GM18507 (cell line): ENCODE measurements around the gene ITIH1.

ENCODE experiments used
- DNase-seq: peaks from one replicate; pipeline ENCODE4 v3.0.0; 2011; ENCODE audit warnings: low read depth; ENCODE audit not compliant: insufficient read length; ENCODE audit errors: extremely low spot score
- FAIRE-seq: peaks from 2 replicates; lab custom pipeline; 2011; peaks lifted over from hg19 to GRCh38; lab: Jason Lieb, UNC

ITIH1 gene

GRCh38 chr3:52805270-52806039, 28.1 kb downstream of the ITIH1 start:
- DNase-seq: no peak
- no peak for FAIRE-seq

DNA sequence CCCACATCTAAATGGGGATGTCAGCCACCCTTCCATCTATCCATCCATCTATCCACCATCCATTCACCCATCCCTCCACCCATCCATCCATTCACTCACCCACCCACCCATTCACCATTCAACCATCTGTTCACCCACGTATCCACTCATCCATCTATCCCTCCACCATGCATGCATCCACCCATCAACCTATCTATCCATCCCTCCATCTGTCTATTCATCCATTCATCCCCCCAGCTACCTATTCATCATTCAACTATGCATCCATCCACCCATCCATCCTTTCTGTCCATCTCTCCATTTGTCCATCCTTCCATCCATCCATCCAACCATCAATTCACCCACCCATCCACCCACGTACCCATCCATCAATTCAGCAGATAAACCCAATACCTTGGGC, 31.8 kb downstream of the ITIH1 start:
- DNase-seq: no peak
- no peak for FAIRE-seq

GRCh38 chr3:52809662-52810377, 32.4 kb downstream of the ITIH1 start:
- DNase-seq: no peak
- no peak for FAIRE-seq

GRCh38 chr3:52810923-52811322, 33.5 kb downstream of the ITIH1 start:
- DNase-seq (no peak), FAIRE-seq (no peak)

GRCh38 chr3:52811452-52812011, 34.1 kb downstream of the ITIH1 start:
- DNase-seq (no peak), FAIRE-seq (no peak)

GRCh38 chr3:52813810-52814209, 36.4 kb downstream of the ITIH1 start:
- DNase-seq (no peak), FAIRE-seq (no peak)

GRCh38 chr3:52816199-52816598, 38.8 kb downstream of the ITIH1 start:
- DNase-seq: no peak
- FAIRE-seq: no peak

DNA sequence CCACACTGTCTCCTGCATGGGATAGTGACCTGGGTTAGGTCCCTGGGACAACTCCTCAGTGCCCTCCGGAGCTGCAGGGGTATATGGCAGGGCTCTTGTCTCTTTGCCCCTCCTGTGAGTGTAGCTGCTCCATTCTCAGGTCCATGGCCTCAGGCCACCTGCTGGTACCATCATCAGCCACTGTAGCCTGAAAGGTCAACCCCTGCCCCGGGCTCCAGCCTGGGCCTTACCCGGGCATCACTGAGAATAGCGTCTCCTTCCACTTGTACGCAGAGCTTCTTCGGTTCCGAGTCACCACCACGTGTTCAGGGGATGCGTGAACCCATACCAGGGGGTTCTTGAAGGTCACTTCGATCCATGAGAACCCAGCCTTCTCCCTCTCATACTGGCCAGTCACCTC, 39.3 kb downstream of the ITIH1 start:
- DNase-seq: no peak
- FAIRE-seq: no peak

GRCh38 chr3:52817221-52817620, 39.8 kb downstream of the ITIH1 start:
- DNase-seq (no peak), FAIRE-seq (no peak)

DNA sequence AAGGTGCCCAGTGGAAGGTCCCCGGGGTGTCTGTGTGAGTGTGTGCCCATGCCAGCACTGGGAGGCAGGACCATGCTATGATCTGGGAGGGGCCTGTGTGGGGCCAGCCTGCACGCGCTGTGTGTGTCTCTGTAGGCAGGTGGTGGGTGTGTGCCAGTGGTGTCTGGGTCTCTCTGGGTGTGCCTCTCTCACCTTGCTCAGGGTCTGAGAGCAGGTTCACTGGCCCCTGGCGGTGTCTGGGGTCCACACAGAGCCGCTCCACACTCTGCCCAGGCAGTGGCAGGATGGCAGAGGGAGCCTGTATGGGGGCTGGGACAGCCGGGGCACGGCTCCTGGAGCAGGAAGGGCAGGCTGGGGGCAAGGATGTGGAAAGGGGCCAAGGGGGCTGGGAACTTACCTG, 40.5 kb downstream of the ITIH1 start:
- no peak for DNase-seq
- FAIRE-seq: no peak

DNA sequence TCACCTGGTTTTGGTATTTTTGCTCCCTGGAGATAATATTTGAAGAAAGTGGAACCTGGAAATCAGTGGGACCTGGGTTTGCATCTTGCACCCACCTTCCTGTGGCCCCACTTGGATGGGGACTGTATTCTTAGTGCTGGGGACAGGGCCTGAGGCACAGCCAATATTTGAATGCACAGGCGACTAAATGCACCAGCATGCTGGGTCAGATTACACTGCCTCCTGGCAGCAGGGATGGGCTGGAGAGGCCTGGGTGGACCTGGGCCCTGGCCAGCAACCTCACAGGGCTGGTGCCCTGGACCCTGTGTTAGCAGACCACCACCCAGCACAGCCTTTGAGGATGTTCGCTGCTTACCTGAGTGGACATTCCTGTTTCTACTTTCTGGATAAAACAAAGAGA, 42.5 kb downstream of the ITIH1 start:
- no peak for FAIRE-seq
- DNase-seq: no peak

DNA sequence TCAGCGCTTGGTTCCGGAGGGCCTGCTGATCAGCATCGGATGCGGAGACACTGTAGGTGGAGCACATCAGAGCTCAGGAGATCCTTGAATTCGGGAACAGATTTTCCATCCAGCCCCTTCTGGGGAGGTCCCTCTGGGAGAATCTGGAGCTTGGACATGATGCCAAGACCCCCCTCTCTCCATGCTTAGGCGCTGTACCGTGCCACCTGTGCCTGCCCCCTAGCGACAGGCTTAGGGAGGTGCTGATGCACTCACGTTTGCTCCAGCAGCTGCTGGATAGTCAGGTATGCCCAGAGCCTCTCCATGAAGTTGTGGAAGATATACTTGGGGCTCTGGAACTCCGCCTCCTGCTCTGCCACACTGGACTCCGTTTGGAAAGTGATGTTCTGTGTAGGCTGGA, 43.3 kb downstream of the ITIH1 start:
- DNase-seq: peak; percentile 25
- FAIRE-seq: peak; percentile 21

GRCh38 chr3:52822363-52822762, 45.0 kb downstream of the ITIH1 start:
- no peak for FAIRE-seq
- DNase-seq: no peak

GRCh38 chr3:52824037-52824436, 46.6 kb downstream of the ITIH1 start:
- no peak for DNase-seq
- FAIRE-seq: no peak

- no peak for FAIRE-seq
- DNase-seq: no peak
Measured at GRCh38 chr3:52827441-52827840, 50.0 kb downstream of the ITIH1 start.

GRCh38 chr3:52827866-52828376, 50.5 kb downstream of the ITIH1 start:
- no peak for DNase-seq
- no peak for FAIRE-seq

DNA sequence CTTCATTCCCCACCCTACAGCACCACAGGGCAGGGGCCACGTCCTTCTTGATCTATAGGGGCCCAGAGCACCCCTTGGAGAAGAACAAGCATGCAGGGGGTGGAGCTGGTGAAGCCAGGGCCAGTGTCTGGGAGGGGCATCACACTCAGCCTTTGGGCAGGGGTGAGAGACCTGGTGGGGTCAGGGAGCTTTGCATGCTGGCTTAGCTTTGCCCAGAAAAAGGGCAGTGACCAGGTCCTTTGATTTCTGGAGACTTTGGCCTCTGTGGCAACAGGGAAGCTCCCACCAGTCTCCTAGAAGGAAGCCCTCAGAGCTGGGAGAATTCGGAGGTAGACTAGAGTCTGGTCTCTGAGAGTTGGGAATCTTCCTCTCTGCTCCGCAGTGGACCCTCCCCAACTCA, 52.1 kb downstream of the ITIH1 start:
- no peak for FAIRE-seq
- DNase-seq: no peak

DNA sequence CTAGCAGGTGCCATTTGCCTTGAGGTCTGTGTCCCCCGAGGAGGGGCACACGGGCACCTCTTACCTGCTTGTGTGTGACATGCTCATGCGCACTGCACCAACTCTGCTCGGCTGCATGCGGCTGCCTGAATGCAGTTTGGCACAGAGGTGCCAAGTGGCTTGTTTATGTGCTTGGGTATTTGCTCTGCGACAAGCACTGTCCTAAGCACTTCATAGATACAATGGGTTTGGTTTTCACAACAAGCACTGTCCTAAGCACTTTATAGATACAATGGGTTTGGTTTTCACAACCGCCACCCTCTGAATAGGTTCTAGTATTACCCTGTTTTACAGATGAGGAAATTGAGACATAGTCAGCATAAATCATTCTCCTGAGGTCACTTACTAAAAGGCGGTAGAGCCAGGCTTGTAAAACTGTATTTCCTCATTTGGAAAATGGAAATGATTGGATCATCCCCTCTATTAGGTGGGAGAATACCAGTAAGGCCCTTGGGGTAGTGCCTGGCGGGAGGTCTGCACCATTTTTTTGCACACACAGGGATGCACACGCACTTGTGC, 52.6 kb downstream of the ITIH1 start:
- DNase-seq (no peak), FAIRE-seq (no peak)

GRCh38 chr3:52830535-52831258, 53.3 kb downstream of the ITIH1 start, which contains the start of gene ITIH4:
Gene ITIH4, minus strand, starts transcription at chr3:52830672. Its CDS starts 30 bp downstream, at chr3:52830642.
- FAIRE-seq: no peak
- DNase-seq: no peak
